Fibroblast of skin of right quadriceps (primary cell): ENCODE results near the gene LSS.
"Not testable (repeated sequence)": the region's sequence is repeated elsewhere in the genome, so short reads cannot be mapped to it uniquely, and the experiment has no call there.

Experiments used
- DNase-seq: peaks from one replicate; pipeline ENCODE4 v3.0.0-alpha.2; 2013

LSS gene

DNA sequence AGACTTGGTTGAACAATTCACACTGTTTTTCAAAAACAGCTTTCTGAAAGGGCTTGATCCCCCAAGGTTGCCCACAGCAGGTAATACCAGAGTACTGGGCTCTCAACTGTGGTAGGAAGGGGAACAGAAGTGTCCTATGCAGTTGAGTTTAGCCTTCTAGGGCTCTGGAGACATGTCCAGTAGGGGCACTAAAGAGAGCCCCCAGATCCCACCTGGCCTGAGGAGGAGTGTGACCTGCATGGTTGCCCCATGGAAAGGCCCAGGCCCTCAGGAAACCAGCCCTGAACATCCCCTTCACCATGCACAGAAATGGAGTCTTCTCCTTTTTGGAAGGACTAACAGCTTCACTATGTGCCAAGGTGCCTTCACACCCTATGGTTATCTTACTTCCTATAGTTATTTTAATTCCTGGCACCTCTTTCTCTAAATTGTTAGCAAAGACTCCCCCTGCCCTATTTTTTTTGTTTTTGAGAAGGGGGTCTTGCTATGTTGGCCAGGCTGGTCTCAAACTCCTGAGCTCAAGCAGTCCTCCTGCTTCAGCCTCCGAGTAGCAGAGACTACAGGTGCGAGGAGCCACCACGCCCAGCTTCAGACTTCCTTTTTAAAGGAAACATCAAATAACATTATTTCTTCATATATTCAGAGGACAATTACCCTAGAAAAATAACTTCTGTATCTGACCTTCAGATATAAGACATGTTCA is 16.8 kb upstream of the LSS start:
- no peak for DNase-seq

DNA sequence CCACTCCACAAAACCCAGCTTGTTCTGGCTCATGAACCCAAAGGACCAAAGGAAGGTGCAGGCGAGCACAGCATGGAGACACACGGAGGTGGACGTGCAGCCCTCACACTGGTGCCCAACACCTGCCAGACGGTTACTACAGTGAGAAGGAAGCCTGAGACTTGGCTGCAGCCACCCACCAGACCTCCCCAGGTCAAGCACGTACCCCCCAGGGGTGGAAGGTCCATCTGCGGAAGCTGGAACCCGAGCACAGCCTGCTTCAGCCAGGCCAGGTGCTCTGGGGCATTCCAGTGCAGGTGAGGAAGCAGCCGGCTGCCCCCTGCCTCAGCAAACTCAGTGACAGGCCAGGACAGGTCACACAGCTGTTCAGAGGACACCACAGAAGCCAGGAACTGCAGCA is 16.0 kb upstream of the LSS start:
- no peak for DNase-seq

DNA sequence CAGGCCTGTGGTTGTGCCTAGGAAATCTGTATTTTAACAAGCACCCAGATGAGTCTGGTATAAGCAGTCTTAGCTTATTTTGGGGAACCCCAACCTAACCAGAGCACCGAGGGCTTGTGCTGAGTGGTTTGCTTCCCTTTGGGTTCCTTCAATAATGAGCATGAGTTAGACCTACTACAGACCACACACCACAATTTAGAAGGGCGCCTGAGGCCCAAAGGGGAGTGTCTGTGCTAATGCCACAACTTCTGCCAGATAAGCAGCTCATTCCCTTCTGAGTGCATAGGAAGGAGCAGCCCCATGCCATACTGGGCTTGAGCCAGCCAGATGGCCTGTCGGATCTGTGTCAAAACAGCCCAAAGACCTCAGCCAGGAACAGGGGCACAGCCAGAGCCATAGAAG is 15.4 kb upstream of the LSS start:
- DNase-seq: no peak

DNA sequence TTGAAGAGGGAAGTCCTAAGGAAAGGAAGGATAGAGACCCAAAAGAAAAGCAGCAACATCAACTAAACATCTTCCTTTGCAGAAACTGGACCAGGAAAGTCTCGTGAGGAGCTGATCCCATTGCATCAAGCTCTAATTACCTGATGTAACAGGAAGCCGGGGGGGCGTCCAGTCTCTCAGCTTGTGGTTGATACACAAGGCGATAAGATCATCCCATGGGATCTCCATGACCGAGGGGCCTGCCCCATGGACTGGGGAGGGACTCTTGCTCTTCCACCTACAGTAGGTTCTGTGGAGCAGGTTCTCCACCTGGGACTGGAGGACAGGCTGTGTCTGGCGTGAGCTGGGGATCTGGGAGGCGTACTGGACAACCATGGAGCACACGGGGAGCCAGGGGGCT is 14.8 kb upstream of the LSS start:
- no peak for DNase-seq

DNA sequence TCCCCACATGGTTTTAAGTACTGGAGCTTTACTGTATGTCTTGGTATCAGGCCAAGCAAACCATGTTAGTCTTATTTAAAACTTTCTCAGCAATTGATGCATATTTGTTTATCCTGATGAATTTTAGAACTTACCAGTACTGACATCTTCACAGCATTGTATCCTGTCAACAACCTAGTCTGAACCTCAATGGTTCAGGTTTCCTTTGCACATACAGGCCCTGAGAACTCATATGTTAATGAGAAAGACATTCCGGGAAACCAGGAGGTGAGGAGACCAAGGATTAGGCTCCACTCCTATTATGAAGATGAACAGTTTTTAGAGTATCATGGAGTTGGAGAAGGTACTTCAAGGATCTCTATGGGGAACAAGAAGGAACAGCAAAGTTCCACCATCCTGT is 13.0 kb upstream of the LSS start:
- DNase-seq: not testable (repeated sequence)

DNA sequence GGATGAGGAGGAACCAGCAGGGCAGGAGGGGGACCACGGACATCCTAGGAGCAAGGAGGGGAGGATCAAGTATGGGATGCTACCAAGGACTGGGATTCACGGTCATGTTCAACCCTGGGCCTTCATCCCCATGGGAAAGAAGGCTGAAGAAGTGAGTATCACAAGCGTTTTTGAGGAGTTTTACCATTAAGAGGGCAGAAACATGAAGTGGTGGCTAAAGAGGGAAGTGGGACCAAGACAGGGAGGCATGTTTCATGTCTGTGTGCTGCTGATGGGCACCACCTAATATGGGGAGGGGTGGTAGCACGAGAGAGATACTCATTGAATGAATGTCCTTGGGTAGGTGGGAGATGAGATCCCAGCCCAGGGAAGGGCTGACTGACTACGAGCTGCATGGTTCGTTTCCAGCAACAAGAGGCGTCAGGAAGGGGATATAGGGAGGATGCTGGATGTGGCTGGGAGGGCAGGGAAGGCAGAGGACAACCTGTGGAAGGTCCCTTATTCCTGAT is 11.3 kb upstream of the LSS start:
- DNase-seq: no peak

DNA sequence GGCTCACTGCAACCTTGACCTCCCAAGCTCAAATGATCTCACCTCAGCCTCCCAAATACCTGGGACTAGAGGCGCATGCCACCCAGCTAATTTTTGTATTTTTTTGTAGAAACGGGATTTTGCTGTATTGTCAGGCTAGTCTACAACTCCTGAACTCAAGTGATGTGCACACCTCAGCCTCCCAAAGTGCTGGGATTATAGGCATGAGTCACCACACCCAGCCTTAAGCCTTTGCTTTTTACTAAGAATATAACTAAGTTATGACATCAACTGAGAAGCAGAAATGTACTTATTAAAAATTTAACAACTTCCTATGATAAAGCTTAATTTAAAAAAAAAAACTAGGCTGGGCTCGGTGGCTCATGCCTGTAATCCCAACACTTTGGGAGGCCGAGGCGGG is 8.9 kb upstream of the LSS start:
- no peak for DNase-seq

DNA sequence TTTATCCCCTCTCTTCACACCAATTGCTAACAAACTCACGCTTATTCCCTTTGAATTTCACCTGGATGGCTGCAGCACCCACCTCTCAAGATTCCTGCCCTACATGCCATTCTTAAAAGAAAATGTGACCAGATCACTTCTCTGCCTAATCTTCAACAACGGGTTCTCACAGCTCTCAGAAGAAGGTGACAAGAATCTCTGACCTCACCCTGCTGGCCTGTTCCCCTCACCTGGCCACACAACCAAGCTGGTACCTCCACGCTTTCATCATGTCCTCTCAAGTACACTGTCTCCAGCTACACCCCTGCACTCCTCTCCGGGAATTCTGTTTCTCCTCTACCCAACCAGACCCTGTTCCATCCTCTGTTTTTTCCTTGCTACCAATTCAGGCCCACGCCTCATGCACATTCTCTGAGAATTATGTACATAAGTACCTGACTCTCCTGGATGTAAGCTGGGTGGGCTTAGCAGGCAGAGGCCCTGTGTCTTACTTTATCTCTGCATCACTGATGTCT is 5.9 kb upstream of the LSS start:
- no peak for DNase-seq

DNA sequence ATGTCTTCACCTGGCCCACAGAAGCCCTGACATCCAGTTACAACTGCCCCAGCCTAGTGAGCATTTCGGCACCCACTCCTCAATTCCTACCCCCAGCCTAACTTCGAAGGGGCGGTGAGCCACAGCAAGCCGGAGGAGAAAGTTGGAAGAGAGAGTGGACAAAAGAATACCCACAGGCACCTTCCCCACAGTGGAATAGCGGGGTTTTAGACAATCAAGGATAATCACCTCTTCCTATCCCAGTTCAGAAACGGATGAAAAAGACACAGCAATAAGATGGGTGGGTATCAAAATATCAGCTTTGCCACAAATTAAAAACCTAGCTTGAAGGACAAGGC is 1.3 kb upstream of the LSS start:
- DNase-seq: no peak

DNA sequence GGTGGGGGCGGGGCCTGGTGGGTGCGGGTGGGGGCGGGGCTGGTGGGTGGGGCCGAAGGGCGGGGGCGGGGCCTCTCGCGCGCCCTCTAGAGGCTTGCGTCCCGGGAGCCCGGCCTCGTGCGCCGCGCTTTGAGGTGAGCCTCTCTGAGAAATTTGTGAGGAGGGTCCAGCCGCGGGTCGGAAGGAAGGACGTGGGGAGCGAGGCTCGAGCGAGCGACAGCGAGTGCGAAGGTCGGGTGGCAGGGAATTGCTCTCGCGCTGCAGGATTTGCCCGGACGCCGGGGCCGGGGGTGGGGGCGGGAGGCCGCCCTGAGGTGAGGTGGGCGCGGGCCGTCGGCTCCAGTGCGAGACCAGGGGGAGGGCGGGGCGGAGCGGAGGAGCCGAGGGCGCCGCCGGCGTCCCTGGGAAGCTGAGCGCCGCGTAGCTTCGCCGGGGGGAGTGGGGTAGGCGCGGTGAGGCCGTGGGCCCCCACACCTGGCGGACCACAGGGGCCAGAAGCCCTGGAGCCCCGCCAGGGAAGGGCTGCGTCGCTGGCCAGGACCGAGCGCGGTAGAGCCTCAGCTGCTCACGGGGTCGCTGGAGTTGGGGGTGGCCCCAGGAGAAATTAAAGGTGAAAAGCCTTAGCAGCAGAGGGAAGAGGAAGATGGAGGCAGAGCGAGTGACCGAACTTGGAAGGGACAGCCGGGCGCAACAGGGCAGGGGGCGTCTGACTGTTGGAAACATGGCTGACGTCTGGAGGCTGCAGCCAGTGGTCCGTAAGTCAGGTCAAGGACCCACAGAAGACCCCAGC is 754 bp upstream of the LSS start:
- no peak for DNase-seq

DNA sequence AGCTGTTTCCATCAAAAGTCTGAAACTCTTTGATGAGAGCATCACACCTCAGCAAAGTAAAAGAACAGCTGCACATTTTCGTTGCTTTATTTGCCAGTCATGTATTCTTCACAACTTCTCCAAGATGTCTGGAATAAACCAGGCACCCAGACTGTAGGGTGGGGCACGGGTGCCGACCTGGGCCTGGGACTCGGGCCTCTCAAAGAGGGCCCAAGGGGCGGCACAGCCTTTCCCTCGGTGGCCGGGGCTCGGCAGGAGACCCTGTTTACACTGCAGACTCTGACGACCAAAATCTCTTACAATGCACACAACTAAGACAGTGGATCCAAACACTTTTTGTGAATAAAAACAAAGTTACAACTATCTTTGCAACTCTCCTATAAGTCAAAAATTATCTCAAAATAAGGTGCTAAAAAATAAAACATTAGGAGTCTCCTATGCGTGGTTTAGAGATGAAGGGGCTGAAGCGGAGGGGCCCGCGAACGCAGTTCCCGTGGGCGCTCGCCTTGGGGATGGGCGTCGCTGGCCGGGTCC is 696 bp downstream of the LSS start:
- no peak for DNase-seq

DNA sequence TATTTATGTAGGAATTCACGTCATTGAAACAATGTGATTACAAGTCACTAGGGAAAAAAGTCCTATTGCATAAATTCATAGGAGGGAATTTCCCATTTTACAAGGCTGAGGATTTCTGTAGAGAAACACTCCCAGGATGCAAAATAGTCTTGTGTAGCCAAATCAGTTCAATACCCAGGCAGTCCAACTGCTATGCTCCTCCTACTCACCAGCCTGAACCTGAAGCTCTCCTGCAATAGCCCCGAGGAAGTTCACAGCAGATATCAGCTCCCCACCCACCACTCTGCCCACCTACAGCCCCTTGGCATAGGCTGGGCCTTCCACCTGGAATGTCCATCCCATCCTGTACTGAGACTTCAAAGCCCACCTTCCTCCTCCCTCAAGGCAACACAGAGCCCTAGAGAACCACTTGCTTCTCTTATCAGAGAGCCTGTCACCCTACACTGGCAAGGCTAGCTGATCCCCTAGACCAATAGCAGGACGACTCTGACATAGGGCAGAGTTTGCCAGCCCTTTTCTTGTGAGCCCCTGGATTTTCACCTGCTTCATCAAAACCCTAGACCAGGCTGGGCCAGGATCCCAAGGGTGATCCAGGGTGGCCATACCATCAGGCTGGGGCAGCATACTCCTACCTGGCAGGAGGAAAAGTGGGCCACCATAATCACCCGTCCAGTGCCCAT is 1.5 kb downstream of the LSS start:
- DNase-seq: peak; percentile 13

DNA sequence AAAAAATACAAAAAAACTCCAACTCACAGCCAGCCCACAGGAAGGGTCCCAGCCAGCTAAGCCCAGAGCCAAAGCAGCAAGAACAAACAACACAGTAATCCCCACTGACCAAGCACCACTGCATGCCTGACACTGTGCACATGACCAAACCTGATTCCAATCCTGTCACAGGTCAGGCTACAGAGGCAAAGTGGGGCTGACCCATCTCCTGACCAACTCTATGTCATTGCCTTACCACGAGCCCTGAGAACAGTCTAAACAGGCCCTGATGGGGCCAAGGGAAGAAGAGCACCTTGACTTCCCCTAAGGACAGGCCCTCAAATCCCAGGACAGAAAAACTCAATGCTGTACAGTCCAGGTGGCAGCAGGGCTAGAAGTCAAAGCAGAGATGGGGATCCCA is 2.4 kb downstream of the LSS start:
- no peak for DNase-seq

DNA sequence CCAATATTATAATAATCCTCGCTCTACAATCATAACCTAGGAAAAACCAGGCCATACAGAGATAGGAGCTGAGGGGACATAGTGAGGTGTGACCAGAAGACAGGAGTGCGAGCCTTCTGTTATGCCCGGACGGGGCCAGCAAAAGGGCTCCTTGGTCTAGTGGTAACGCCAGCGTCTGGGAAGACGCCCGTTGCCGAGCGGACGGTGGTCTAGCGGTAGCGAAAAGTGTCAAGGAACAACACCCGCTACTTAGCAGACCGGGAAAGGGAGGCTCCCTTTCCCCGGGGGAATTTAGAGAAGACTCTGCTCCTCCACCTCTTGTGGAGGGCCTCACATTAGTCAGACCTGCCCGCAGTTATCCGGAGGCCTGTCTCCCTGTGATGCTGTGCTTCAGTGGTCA is 4.9 kb downstream of the LSS start:
- DNase-seq: not testable (repeated sequence)

DNA sequence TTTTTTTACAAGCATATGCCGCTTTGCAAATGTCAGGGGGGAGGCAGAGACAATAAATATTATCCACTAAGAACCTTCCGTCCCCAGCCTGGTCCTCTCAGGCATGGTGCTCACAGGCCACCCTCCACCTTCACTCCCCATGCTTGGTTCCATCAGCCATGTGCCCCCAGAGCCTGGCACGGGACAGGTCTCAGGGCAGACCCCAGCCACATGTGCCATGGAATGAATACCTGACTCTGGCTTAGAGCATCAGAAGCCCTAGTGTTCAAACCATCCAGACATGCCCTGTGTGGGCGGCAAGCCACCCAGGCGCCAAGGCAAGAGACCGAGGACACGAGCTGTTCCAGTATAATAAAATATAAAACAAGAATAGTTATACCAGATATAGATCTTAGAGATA is 5.4 kb downstream of the LSS start:
- no peak for DNase-seq

DNA sequence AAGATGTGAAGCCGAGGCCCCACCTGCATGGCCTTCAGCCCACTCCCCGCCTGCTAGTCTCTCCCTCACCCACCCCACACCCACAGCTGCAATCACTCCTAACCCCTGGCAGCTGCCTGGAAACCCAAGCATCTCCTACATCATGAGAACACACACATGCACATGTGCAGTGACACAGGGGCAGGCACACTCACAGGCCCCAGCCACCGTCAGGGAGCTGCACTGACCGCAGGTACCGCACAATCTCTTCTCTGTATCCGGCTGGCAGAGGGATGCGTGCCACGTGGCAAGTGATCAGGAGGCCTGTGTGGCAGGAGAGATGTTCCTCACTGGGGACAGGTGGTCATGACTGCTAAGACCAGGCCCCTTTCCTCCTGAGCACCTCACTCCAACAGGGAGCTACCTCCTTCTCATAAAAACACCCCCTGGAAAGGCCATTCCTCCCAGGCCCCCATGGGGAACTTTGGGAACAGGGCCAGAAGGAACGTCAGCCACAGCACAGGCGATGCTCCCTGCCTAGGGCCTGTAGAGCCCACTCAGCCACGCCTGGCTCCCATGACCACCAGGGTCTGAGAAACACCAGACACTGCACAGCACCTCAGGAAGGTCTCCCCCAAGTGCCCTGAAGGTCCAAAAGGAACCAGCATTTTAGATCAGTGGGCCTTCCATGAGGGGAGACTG is 6.0 kb downstream of the LSS start:
- no peak for DNase-seq

DNA sequence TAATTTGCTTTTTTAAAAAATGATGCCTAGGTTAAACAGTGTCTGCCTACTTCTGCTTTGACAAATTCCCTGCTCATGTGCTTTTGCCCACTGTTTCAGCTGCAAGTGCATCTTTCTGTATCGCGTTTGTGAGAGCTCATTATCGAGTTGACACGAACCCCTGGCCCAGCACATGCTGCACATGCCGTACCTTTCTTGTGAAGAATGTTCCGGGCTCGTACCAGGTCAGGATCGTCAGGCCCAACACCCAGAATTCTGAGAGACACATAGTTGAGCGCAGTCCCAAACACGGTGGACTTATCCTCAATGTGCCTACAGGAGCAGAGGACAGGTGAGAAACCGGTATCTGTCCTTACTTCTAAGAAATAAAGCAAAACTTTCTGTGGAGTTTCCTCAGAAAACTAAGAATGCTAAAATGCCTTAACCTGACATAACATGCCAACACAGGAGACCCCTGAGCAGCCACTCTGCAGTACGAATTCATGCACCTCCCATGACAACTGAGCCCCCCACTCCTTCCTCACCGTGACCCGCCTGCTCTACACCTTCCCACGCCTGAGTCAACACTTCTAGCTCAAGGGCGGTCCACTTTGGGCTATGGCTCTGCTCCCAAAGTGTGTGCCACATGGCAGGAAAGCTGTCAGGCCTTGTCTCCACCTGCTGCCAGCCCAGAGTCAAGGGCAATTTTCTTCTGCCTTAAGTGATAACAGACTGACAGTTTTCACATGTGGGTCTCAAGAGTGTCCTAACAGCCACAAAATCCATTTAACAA is 6.7 kb downstream of the LSS start:
- no peak for DNase-seq

DNA sequence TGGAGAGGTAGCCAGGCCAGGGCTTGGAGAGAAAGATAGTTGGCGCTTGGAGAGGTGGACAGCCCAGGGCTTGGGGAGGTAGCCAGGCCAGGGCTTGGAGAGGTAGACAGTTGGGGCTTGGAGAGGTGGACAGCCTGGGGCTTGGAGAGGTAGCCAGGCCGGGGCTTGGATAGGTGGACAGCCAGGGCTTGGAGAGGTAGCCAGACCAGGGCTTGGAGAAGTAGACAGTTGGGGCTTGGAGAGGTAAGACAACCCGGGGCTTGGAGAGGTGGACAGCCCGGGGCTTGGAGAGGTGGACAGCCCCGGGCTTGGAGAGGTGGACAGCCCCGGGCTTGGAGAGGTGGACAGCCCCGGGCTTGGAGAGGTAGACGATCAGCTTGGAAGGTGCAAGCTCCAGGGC is 7.7 kb downstream of the LSS start:
- no peak for DNase-seq

DNA sequence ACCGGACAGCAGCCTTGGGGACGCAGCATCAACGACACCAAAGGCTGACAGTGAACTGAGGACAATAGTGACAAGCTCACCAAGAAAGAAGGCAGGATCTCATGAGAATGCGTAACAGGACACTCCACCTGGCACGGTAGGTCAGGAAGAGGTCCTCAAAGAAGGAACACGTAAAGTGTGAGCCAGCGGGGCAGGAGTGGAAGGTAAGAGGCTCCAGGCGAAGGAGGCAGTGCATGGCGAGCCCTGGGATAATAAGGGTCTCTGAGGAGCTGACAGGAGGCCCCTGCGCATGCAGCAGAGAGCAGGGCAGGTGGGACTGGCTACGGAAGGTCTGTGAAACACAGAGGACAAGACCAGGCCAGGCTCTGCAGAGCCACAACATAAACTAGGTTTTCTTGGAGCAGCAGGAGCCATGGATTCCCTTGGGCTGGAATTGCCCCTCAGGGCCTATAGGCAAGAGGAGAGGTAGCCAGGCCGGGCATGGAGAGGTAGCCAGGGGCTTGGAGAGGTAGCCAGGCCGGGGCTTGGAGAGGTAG is 8.2 kb downstream of the LSS start:
- DNase-seq: no peak

DNA sequence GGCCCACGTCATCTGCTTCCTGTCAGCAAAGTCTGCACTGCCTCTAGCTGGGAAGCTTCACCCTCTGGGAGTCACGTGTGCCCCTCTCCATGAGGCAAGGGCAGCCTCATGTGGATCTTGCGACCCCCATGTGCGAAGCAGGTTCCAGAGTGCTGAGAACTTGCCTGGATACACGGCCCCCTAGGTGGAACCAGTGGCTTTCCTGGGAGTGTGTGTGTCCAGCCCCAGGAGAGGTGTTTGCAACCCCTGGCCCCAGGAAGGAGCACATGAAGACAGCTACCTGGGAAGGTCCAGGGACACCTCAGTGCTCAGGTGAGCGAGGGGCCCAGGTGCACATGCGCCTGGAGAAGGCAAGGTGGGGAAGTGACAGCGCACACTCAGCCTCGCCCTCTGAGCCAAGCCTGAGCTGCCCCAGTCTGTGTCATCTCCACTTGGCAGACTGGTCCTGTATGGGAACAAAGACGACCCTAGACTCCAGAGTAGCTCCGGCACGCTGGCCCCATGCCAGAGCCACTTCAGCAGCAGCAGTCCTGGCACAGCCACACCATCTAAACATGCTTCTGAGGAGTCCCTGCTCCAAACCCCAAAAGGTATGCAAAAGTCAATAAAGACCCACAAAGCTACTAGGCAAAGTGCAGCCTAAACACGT is 8.9 kb downstream of the LSS start:
- no peak for DNase-seq

DNA sequence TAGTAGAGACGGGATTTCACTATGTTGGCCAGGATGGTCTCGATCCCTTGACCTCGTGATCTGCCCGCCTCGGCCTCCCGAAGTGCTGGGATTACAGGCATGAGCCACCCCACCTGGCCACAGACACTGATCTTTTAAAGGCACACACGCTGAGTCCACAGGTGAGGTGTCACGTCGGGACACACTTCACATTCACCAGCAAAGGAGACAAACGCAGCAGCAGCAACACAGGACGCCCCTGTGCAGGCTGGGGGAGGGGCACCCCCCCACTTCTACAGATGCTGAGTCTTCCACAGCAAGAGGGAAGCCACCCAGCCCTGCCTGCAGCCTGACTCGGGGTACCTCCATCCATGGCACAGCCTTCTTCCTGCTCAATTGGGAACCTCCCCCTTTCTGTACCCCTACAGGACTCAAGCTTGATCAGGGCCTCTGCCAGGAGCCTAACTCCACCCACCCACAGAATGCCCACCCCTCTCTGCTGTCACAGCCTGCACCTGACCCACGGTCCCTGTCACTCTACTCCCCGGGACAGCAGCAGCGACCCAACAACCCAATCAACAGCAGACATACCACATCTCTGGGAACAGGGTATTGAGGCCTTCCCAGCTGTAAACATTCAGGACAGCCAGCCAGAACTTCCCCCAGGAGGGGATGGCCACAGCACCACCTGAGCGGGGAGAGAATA is 9.5 kb downstream of the LSS start:
- no peak for DNase-seq
